Measurements from ENCODE around the gene NOTCH2.
"Not testable (repeated sequence)": the region's sequence is repeated elsewhere in the genome, so short reads cannot be mapped to it uniquely, and the experiment has no call there.

Gene NOTCH2

GRCh38 chr1:120069067-120069919 lies at the start of gene NOTCH2:
Gene NOTCH2, minus strand, starts transcription at chr1:120069662. Its CDS starts 256 bp downstream, at chr1:120069406.
- peak in 25 of 56 donors; percentile 1 to 57 (median 22) for DNase-seq

GRCh38 chr1:120117371-120118177 lies 48.1 kb upstream of the NOTCH2 start:
- DNase-seq = not testable (repeated sequence)

GRCh38 chr1:120116094-120116493 lies 46.6 kb upstream of the NOTCH2 start:
- DNase-seq = not testable (repeated sequence)

GRCh38 chr1:120113134-120113533 lies 43.7 kb upstream of the NOTCH2 start:
- DNase-seq = not testable (repeated sequence)

GRCh38 chr1:120112212-120112611 lies 42.8 kb upstream of the NOTCH2 start:
- not testable (repeated sequence) for DNase-seq

GRCh38 chr1:120111771-120112170 lies 42.3 kb upstream of the NOTCH2 start:
- not testable (repeated sequence) for DNase-seq

GRCh38 chr1:120111008-120111407 lies 41.5 kb upstream of the NOTCH2 start:
- DNase-seq = not testable (repeated sequence)

GRCh38 chr1:120109656-120110055 lies 40.2 kb upstream of the NOTCH2 start:
- not testable (repeated sequence) for DNase-seq

GRCh38 chr1:120109180-120109579 lies 39.7 kb upstream of the NOTCH2 start:
- not testable (repeated sequence) for DNase-seq

- DNase-seq = not testable (repeated sequence)
These were observed 35.8 kb upstream of the NOTCH2 start for GRCh38 chr1:120105288-120105687.

GRCh38 chr1:120103768-120104167 lies 34.3 kb upstream of the NOTCH2 start:
- DNase-seq = not testable (repeated sequence)

- DNase-seq = not testable (repeated sequence)
These were observed 32.1 kb upstream of the NOTCH2 start for GRCh38 chr1:120101593-120101992.

GRCh38 chr1:120100590-120100989 lies 31.1 kb upstream of the NOTCH2 start:
- not testable (repeated sequence) for DNase-seq

GRCh38 chr1:120098986-120099759 lies 29.7 kb upstream of the NOTCH2 start:
- DNase-seq = not testable (repeated sequence)

GRCh38 chr1:120096981-120097545 lies 27.6 kb upstream of the NOTCH2 start:
- DNase-seq = not testable (repeated sequence)

- not testable (repeated sequence) for DNase-seq
These were observed 24.2 kb upstream of the NOTCH2 start for GRCh38 chr1:120093548-120094181.

GRCh38 chr1:120092232-120093218 lies 23.1 kb upstream of the NOTCH2 start:
- DNase-seq = not testable (repeated sequence)

- not testable (repeated sequence) for DNase-seq
These were observed 21.4 kb upstream of the NOTCH2 start for GRCh38 chr1:120090830-120091229.

GRCh38 chr1:120087959-120088358 lies 18.5 kb upstream of the NOTCH2 start:
- DNase-seq = not testable (repeated sequence)
